H9 (cell line): ENCODE measurements around the gene B3GNT7. TPM values are rescaled to one million over a fixed set of nuclear protein-coding genes. Genes with fewer than 3 reads are reported as not detected.

Experiments
- DNase-seq: peaks from one replicate; pipeline ENCODE4 v3.0.0-alpha.2; 2017
- H2AFZ ChIP-seq: one replicate; pipeline ENCODE4 v1.6.1; 2013; ENCODE audit warnings: mild to moderate bottlenecking, low read length, control low read depth, moderate library complexity
- H2AK5ac ChIP-seq: 2 replicates; pipeline ENCODE4 v1.6.1; 2013; ENCODE audit warnings: low read length, control low read depth, mixed read lengths; ENCODE audit not compliant: insufficient read length
- H2BK120ac ChIP-seq: one replicate; pipeline ENCODE4 v1.6.1; 2013; ENCODE audit warnings: low read depth, mild to moderate bottlenecking, low read length, control low read depth, inconsistent platforms; ENCODE audit not compliant: poor library complexity, severe bottlenecking
- H2BK12ac ChIP-seq: 2 replicates; pipeline ENCODE4 v1.6.1; 2013; ENCODE audit warnings: low read length, control low read depth, mixed read lengths, low read depth; ENCODE audit not compliant: insufficient read length
- H2BK15ac ChIP-seq: 2 replicates; pipeline ENCODE4 v1.6.1; 2013; ENCODE audit warnings: low read depth, low read length, control low read depth
- H2BK20ac ChIP-seq: one replicate; pipeline ENCODE4 v1.6.1; 2013; ENCODE audit warnings: low read depth, mild to moderate bottlenecking, low read length, control low read depth, inconsistent platforms; ENCODE audit not compliant: poor library complexity, severe bottlenecking
- H2BK5ac ChIP-seq: 2 replicates; pipeline ENCODE4 v1.6.1; 2013; ENCODE audit warnings: low read length, control low read depth, mixed read lengths; ENCODE audit not compliant: insufficient read length
- H3K14ac ChIP-seq: 2 replicates; pipeline ENCODE4 v1.6.1; 2013; ENCODE audit warnings: low read length, control low read depth; ENCODE audit not compliant: insufficient read depth
- H3K18ac ChIP-seq: 2 replicates; pipeline ENCODE4 v1.6.1; 2013; ENCODE audit warnings: low read depth, mild to moderate bottlenecking, mixed read lengths, low read length, control low read depth; ENCODE audit not compliant: insufficient read length
- H3K23ac ChIP-seq: 2 replicates; pipeline ENCODE4 v1.6.1; 2013; ENCODE audit warnings: low read length, control low read depth, mixed read lengths, low read depth; ENCODE audit not compliant: insufficient read length
- H3K23me2 ChIP-seq: 2 replicates; pipeline ENCODE4 v1.6.1; 2013; ENCODE audit warnings: low read depth, mild to moderate bottlenecking, mixed read lengths, low read length, control low read depth; ENCODE audit not compliant: insufficient read length, poor library complexity, severe bottlenecking
- H3K27ac ChIP-seq: 2 replicates; pipeline ENCODE4 v1.5.1; 2013; ENCODE audit warnings: low read length, control low read depth, mixed read lengths, low read depth; ENCODE audit not compliant: insufficient read length
- H3K27me3 ChIP-seq: 2 replicates; pipeline ENCODE4 v1.6.1; 2013; ENCODE audit warnings: low read length, control low read depth, inconsistent platforms; ENCODE audit not compliant: insufficient read depth
- H3K4ac ChIP-seq: 2 replicates; pipeline ENCODE4 v1.6.1; 2013; ENCODE audit warnings: low read depth, mild to moderate bottlenecking, control low read depth, inconsistent platforms, low read length, moderate library complexity
- H3K4me1 ChIP-seq: 2 replicates; pipeline ENCODE4 v1.6.1; 2013; ENCODE audit warnings: low read length, control low read depth, inconsistent platforms; ENCODE audit not compliant: insufficient read depth
- H3K4me2 ChIP-seq: 2 replicates; pipeline ENCODE4 v1.6.1; 2013; ENCODE audit warnings: low read length, control low read depth, mixed read lengths; ENCODE audit not compliant: insufficient read length, insufficient read depth
- H3K56ac ChIP-seq: 2 replicates; pipeline ENCODE4 v1.6.1; 2013; ENCODE audit warnings: low read depth, mild to moderate bottlenecking, mixed read lengths, low read length, control low read depth; ENCODE audit not compliant: insufficient read length
- H3K79me1 ChIP-seq: 2 replicates; pipeline ENCODE4 v1.6.1; 2013; ENCODE audit warnings: low read depth, mild to moderate bottlenecking, moderate library complexity, low read length, control low read depth, inconsistent platforms; ENCODE audit not compliant: insufficient read depth, poor library complexity, severe bottlenecking
- H3K79me2 ChIP-seq: 2 replicates; pipeline ENCODE4 v1.6.1; 2013; ENCODE audit warnings: low read length, control low read depth, inconsistent platforms; ENCODE audit not compliant: insufficient read depth
- H3K9ac ChIP-seq: 2 replicates; pipeline ENCODE4 v1.6.1; 2013; ENCODE audit warnings: low read length, control low read depth, mixed read lengths; ENCODE audit not compliant: insufficient read length; ENCODE audit errors: extremely low read depth
- H3K9me3 ChIP-seq: one replicate; pipeline ENCODE4 v1.6.1; 2013; ENCODE audit warnings: low read depth, low read length, inconsistent platforms; ENCODE audit not compliant: control insufficient read depth
- H3T11ph ChIP-seq: one replicate; pipeline ENCODE4 v1.6.1; 2013; ENCODE audit warnings: mild to moderate bottlenecking, low read length, control low read depth, inconsistent platforms
- H4K20me1 ChIP-seq: one replicate; pipeline ENCODE4 v1.6.1; 2013; ENCODE audit not compliant: control insufficient read depth, insufficient read length, insufficient read depth
- H4K5ac ChIP-seq: 2 replicates; pipeline ENCODE4 v1.6.1; 2013; ENCODE audit warnings: low read depth, mild to moderate bottlenecking, mixed read lengths, low read length, control low read depth; ENCODE audit not compliant: insufficient read length
- H4K8ac ChIP-seq: replicated peaks from 2 replicates; pipeline ENCODE4 v1.6.1; 2013; ENCODE audit warnings: low read length, control low read depth, mixed read lengths, low read depth; ENCODE audit not compliant: insufficient read length
- H4K91ac ChIP-seq: 2 replicates; pipeline ENCODE4 v1.6.1; 2013; ENCODE audit warnings: low read depth, mild to moderate bottlenecking, moderate library complexity, mixed read lengths, low read length, control low read depth; ENCODE audit not compliant: insufficient read length
- H3K27ac Mint-ChIP-seq, 3 experiments: 2 replicates in 2 of 3; 3 replicates in 1 of 3; pipeline ENCODE4 v1.8.0; 2020 to 2021; ENCODE audit warnings: mixed read lengths in 3 of 3, mild to moderate bottlenecking in 1 of 3, moderate library complexity in 1 of 3
- H3K27me3 Mint-ChIP-seq: 2 replicates; pipeline ENCODE4 v1.8.0; 2021; ENCODE audit warnings: low read depth, mild to moderate bottlenecking, moderate library complexity, mixed read lengths
- H3K36me3 Mint-ChIP-seq, 3 experiments: 2 replicates in 2 of 3; 3 replicates in 1 of 3; pipeline ENCODE4 v1.8.0; 2020 to 2021; ENCODE audit warnings: low read depth in 3 of 3, mixed read lengths in 3 of 3; ENCODE audit not compliant: insufficient read depth in 1 of 3
- H3K4me1 Mint-ChIP-seq, 2 experiments: 2 replicates each; pipeline ENCODE4 v1.8.0; 2020; ENCODE audit warnings: mixed read lengths in 2 of 2
- H3K4me3 Mint-ChIP-seq, 2 experiments: 2 replicates in 1 of 2; 3 replicates in 1 of 2; pipeline ENCODE4 v1.8.0; 2020 to 2021; ENCODE audit warnings: mild to moderate bottlenecking in 2 of 2, mixed read lengths in 2 of 2, moderate library complexity in 1 of 2
- H3K9me3 Mint-ChIP-seq, 2 experiments: 2 replicates in 1 of 2; 3 replicates in 1 of 2; pipeline ENCODE4 v1.8.0; 2020; ENCODE audit warnings: mild to moderate bottlenecking in 2 of 2, mixed read lengths in 2 of 2, moderate library complexity in 1 of 2
- CTCF ChIP-seq: fragments of 200-600 bp; sonication (generic); conservative IDR thresholded peaks from 3 replicates; pipeline ENCODE4 v1.8.0; 2021; ENCODE audit warnings: antibody characterized with exemption, mild to moderate bottlenecking
- WGBS: extraction: QIAGEN DNeasy Blood & Tissue Kit; methylation state at CpG from one replicate; pipeline ENCODE4 v1.1.7; 2013; ENCODE audit warnings: missing lambda C conversion rate, low lambda C conversion rate, mixed read lengths; ENCODE audit not compliant: insufficient read length; ENCODE audit errors: extremely low coverage; 5-methylcytosine and 5-hydroxymethylcytosine counted together
- total RNA-seq: library from RNA; stranded (reverse); gene quantifications from 2 replicates; pipeline ENCODE4 v1.2.1, GENCODE V29; 2021

The B3GNT7 gene
- total RNA-seq, 1 experiment from 2014 or later, result 42.2 TPM

- DNase-seq, result no peak
- Histone ChIP-seq H3K9me3 (no peaks in the 10 kb centered on the region), H4K5ac (no peak overlapping the region), H4K91ac (no peak overlapping the region), H2BK5ac (no peak overlapping the region), H2BK15ac (no peak overlapping the region), H2BK20ac (no peak overlapping the region), H3K4ac (no peak overlapping the region), H3K23me2 (no peaks in the 10 kb centered on the region), H2BK12ac (no peak overlapping the region), H3K4me1 (no peaks in the 10 kb centered on the region), H4K8ac (no peak overlapping the region), H2AFZ (no peak overlapping the region), H3K56ac (no peak overlapping the region), H3K27me3 (no peaks in the 10 kb centered on the region), H3K23ac (no peak overlapping the region), H3K79me2 (no peaks in the 10 kb centered on the region), H3K9ac (no peak overlapping the region), H3T11ph (no peak overlapping the region), H4K20me1 (no peaks in the 10 kb centered on the region), H3K27ac (no peak overlapping the region), H2BK120ac (no peak overlapping the region), H3K18ac (no peak overlapping the region), H3K4me2 (no peak overlapping the region), H2AK5ac (no peak overlapping the region), H3K14ac (no peak overlapping the region; the same call in 1 of the 2 replicates), H3K79me1 (no peaks in the 10 kb centered on the region)
- Mint-ChIP-seq H3K4me3 (no peak overlapping the region), H3K9me3 (peaks cover 19 to 25% of the 10 kb centered on the region in 2 experiments), H3K27me3 (peaks cover 11% of the 10 kb centered on the region), H3K27ac (no peak overlapping the region), H3K36me3 (peaks cover 15 to 21% (median 18%) of the 10 kb centered on the region in 3 experiments), H3K4me1 (peaks cover 14 to 20% of the 10 kb centered on the region in 2 experiments)
- TF ChIP-seq CTCF, result no peak
- no CpG with 5 or more reads among the region's 3 CpGs for WGBS
These were observed 31.6 kb downstream of the B3GNT7 start for GRCh38 chr2:231427116-231427515.
